GM23338 (cell line): ENCODE results near the gene NECAP2. TPM values are rescaled to one million over a fixed set of nuclear protein-coding genes. Genes with fewer than 3 reads are reported as not detected.

ENCODE experiments used
- ATAC-seq: fragments of 200-7000 bp; cut with Tn5 transposase; 3 replicates; pipeline ENCODE4 v1.9.1; 2020
- DNase-seq: peaks from one replicate; pipeline ENCODE4 v3.0.0-alpha.2; 2015; ENCODE audit warnings: low spot score
- H2AFZ ChIP-seq: fragments of 200-600 bp; sonication (generic); 2 replicates; pipeline ENCODE4 v1.8.0; 2016; ENCODE audit warnings: antibody characterized with exemption, mild to moderate bottlenecking, moderate library complexity
- H3F3A ChIP-seq: fragments of 200-600 bp; sonication (generic); replicated peaks from 2 replicates; pipeline ENCODE4 v1.8.0; 2017; ENCODE audit warnings: antibody characterized with exemption, mixed run types, low read depth
- H3K27ac ChIP-seq: fragments of 200-600 bp; sonication (generic); 2 replicates; pipeline ENCODE4 v1.6.1; 2016; ENCODE audit warnings: low read depth
- H3K27me3 ChIP-seq: fragments of 200-600 bp; sonication (generic); 2 replicates; pipeline ENCODE4 v1.8.0; 2016; ENCODE audit warnings: mild to moderate bottlenecking, mixed run types, moderate library complexity; ENCODE audit not compliant: insufficient read depth
- H3K36me3 ChIP-seq: fragments of 200-600 bp; sonication (generic); 2 replicates; pipeline ENCODE4 v1.8.0; 2016; ENCODE audit warnings: mild to moderate bottlenecking; ENCODE audit not compliant: insufficient read depth
- H3K4me1 ChIP-seq: fragments of 200-600 bp; sonication (generic); 2 replicates; pipeline ENCODE4 v1.8.0; 2016; ENCODE audit warnings: mild to moderate bottlenecking, moderate library complexity; ENCODE audit not compliant: insufficient read depth
- H3K4me2 ChIP-seq: fragments of 200-600 bp; sonication (generic); 2 replicates; pipeline ENCODE4 v1.7.1; 2017; ENCODE audit warnings: mixed run types
- H3K4me3 ChIP-seq: fragments of 200-600 bp; sonication (generic); 2 replicates; pipeline ENCODE4 v1.6.1; 2016; ENCODE audit warnings: mixed run types
- H3K79me2 ChIP-seq: fragments of 200-600 bp; sonication (generic); replicated peaks from 2 replicates; pipeline ENCODE4 v1.8.0; 2017; ENCODE audit warnings: mild to moderate bottlenecking; ENCODE audit not compliant: insufficient read depth
- H3K9me2 ChIP-seq: fragments of 200-600 bp; sonication (generic); 2 replicates; pipeline ENCODE4 v1.8.0; 2017; ENCODE audit not compliant: insufficient read depth
- H4K20me1 ChIP-seq: fragments of 200-600 bp; sonication (generic); replicated peaks from 2 replicates; pipeline ENCODE4 v1.8.0; 2017; ENCODE audit warnings: mild to moderate bottlenecking; ENCODE audit not compliant: insufficient read depth
- H3K27ac Mint-ChIP-seq: 2 replicates; pipeline ENCODE4 v1.8.0; 2020; ENCODE audit warnings: inconsistent platforms, mild to moderate bottlenecking, moderate library complexity, mixed read lengths
- H3K27me3 Mint-ChIP-seq: 3 replicates; pipeline ENCODE4 v1.8.0; 2022; ENCODE audit warnings: low read depth, mild to moderate bottlenecking, moderate library complexity, mixed read lengths, inconsistent platforms; ENCODE audit not compliant: insufficient read depth, poor library complexity
- H3K36me3 Mint-ChIP-seq: 3 replicates; pipeline ENCODE4 v1.8.0; 2021; ENCODE audit warnings: low read depth, mild to moderate bottlenecking, inconsistent platforms, moderate library complexity, mixed read lengths
- H3K4me1 Mint-ChIP-seq: 3 replicates; pipeline ENCODE4 v1.8.0; 2020; ENCODE audit warnings: mild to moderate bottlenecking, inconsistent platforms, mixed read lengths
- H3K4me3 Mint-ChIP-seq: 3 replicates; pipeline ENCODE4 v1.8.0; 2021; ENCODE audit warnings: moderate library complexity, mild to moderate bottlenecking, inconsistent platforms, mixed read lengths
- H3K9me3 Mint-ChIP-seq: 3 replicates; pipeline ENCODE4 v1.8.0; 2020; ENCODE audit warnings: moderate library complexity, mild to moderate bottlenecking, inconsistent platforms, mixed read lengths
- CREB1 ChIP-seq: fragments of 250-450 bp; sonication (Bioruptor Pico); IDR thresholded peaks from 2 replicates; pipeline ENCODE4 v1.5.0; 2020; ENCODE audit warnings: low read depth, mild to moderate bottlenecking, moderate library complexity
- ETS1 ChIP-seq: IDR thresholded peaks from 2 replicates; pipeline ENCODE4 v1.6.1; 2016; ENCODE audit warnings: antibody characterized with exemption
- REST ChIP-seq: IDR thresholded peaks from one replicate; pipeline ENCODE4 v1.6.1; 2018; ENCODE audit warnings: antibody characterized with exemption; ENCODE audit not compliant: unreplicated experiment
- STAT1 ChIP-seq: IDR thresholded peaks from one replicate; pipeline ENCODE4 v1.6.1; 2016; ENCODE audit warnings: antibody characterized with exemption; ENCODE audit not compliant: unreplicated experiment
- ZNF114 ChIP-seq: fragments of 250-450 bp; sonication (Bioruptor Pico); IDR thresholded peaks from 2 replicates; pipeline ENCODE4 v1.5.0; 2020; ENCODE audit warnings: mild to moderate bottlenecking, moderate library complexity
- ZNF331 ChIP-seq: fragments of 250-450 bp; sonication (Bioruptor Pico); IDR thresholded peaks from 2 replicates; pipeline ENCODE4 v1.5.0; 2020; ENCODE audit warnings: low read depth, mild to moderate bottlenecking, moderate library complexity
- polyA plus RNA-seq: library from polyadenylated mRNA; unstranded; fragments of >200 nt; fragmentation: Nextera tagmentation; extraction: Ambion mirVana; gene quantifications from 2 replicates; pipeline ENCODE4 v1.2.1, GENCODE V29; 2016
- total RNA-seq: library from RNA; depleted of rRNA; stranded (reverse); fragments of >200 nt; shearing (Covaris generic); gene quantifications from 2 replicates; pipeline ENCODE4 v1.2.3, GENCODE V29; 2014
- TF ChIP-seq, protein P1 (sequence below): fragments of 250-450 bp; sonication (Bioruptor Pico); IDR thresholded peaks from 2 replicates; pipeline ENCODE4 v1.5.0; 2020; ENCODE audit warnings: mild to moderate bottlenecking, moderate library complexity

NECAP2 gene
- total and polyA plus RNA-seq, 2 experiments from 2014 or later = 20.2 to 28.9 TPM

GRCh38 chr1:16447641-16448040 is 7.1 kb downstream of the NECAP2 start (continued):
- TF ChIP-seq, protein P1, sequence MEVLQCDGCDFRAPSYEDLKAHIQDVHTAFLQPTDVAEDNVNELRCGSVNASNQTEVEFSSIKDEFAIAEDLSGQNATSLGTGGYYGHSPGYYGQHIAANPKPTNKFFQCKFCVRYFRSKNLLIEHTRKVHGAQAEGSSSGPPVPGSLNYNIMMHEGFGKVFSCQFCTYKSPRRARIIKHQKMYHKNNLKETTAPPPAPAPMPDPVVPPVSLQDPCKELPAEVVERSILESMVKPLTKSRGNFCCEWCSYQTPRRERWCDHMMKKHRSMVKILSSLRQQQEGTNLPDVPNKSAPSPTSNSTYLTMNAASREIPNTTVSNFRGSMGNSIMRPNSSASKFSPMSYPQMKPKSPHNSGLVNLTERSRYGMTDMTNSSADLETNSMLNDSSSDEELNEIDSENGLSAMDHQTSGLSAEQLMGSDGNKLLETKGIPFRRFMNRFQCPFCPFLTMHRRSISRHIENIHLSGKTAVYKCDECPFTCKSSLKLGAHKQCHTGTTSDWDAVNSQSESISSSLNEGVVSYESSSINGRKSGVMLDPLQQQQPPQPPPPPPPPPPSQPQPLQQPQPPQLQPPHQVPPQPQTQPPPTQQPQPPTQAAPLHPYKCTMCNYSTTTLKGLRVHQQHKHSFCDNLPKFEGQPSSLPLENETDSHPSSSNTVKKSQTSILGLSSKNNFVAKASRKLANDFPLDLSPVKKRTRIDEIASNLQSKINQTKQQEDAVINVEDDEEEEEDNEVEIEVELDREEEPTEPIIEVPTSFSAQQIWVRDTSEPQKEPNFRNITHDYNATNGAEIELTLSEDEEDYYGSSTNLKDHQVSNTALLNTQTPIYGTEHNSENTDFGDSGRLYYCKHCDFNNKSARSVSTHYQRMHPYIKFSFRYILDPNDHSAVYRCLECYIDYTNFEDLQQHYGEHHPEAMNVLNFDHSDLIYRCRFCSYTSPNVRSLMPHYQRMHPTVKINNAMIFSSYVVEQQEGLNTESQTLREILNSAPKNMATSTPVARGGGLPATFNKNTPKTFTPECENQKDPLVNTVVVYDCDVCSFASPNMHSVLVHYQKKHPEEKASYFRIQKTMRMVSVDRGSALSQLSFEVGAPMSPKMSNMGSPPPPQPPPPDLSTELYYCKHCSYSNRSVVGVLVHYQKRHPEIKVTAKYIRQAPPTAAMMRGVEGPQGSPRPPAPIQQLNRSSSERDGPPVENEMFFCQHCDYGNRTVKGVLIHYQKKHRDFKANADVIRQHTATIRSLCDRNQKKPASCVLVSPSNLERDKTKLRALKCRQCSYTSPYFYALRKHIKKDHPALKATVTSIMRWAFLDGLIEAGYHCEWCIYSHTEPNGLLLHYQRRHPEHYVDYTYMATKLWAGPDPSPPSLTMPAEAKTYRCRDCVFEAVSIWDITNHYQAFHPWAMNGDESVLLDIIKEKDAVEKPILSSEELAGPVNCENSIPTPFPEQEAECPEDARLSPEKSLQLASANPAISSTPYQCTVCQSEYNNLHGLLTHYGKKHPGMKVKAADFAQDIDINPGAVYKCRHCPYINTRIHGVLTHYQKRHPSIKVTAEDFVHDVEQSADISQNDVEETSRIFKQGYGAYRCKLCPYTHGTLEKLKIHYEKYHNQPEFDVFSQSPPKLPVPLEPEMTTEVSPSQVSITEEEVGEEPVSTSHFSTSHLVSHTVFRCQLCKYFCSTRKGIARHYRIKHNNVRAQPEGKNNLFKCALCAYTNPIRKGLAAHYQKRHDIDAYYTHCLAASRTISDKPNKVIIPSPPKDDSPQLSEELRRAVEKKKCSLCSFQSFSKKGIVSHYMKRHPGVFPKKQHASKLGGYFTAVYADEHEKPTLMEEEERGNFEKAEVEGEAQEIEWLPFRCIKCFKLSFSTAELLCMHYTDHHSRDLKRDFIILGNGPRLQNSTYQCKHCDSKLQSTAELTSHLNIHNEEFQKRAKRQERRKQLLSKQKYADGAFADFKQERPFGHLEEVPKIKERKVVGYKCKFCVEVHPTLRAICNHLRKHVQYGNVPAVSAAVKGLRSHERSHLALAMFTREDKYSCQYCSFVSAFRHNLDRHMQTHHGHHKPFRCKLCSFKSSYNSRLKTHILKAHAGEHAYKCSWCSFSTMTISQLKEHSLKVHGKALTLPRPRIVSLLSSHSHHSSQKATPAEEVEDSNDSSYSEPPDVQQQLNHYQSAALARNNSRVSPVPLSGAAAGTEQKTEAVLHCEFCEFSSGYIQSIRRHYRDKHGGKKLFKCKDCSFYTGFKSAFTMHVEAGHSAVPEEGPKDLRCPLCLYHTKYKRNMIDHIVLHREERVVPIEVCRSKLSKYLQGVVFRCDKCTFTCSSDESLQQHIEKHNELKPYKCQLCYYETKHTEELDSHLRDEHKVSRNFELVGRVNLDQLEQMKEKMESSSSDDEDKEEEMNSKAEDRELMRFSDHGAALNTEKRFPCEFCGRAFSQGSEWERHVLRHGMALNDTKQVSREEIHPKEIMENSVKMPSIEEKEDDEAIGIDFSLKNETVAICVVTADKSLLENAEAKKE (CRISPR knock-in tag) = no peak

DNA sequence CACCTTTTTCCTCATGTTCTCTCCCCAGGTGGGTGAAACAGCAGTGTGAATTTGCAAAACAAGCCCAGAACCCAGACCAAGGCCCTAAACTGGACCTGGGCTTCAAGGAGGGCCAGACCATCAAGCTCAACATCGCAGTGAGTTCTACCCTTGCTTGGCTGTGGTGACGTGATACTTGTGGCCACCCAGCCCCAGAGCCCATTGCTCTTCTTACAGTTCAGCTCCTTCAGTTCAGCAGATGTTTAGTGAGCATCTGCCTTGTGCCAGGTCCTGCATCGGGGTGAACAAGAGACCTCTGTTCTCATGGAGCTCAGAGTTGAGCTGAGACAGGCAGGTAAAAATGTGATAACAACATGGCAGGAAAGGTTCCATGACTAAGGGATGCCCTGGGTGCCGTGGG is 8.5 kb downstream of the NECAP2 start:
- H4K20me1 ChIP-seq = peaks cover 15% of the 10 kb centered on the region; the same call in 1 of the 2 replicates
- DNase-seq = no peak
- no peak overlapping the region for H2AFZ ChIP-seq
- H3K9me3 Mint-ChIP-seq = no peaks in the 10 kb centered on the region
- H3F3A ChIP-seq = no peaks in the 10 kb centered on the region
- H3K27ac ChIP-seq = no peak overlapping the region
- H3K4me3 Mint-ChIP-seq = no peak overlapping the region
- no peaks in the 10 kb centered on the region for H3K27me3 ChIP-seq
- ATAC-seq = no peak
- H3K9me2 ChIP-seq = no peaks in the 10 kb centered on the region
- no peaks in the 10 kb centered on the region for H3K79me2 ChIP-seq
- H3K4me3 ChIP-seq = no peak overlapping the region
- H3K36me3 Mint-ChIP-seq = peaks cover 54% of the 10 kb centered on the region
- no peaks in the 10 kb centered on the region for H3K4me1 Mint-ChIP-seq
- H3K27ac Mint-ChIP-seq = no peak overlapping the region
- H3K4me1 ChIP-seq = no peaks in the 10 kb centered on the region
- no peak overlapping the region for H3K4me2 ChIP-seq
- H3K27me3 Mint-ChIP-seq = no peaks in the 10 kb centered on the region
- peaks cover 8% of the 10 kb centered on the region; the same call in 1 of the 2 replicates for H3K36me3 ChIP-seq
- no peak for TF ChIP-seq CREB1 (CRISPR knock-in tag)
- no peak for TF ChIP-seq ZNF331
- TF ChIP-seq REST = no peak
- TF ChIP-seq ZNF114 (CRISPR knock-in tag) = no peak
- no peak for TF ChIP-seq STAT1
- TF ChIP-seq ETS1 = no peak
